ENCODE data around the gene RAP2A.

DNA sequence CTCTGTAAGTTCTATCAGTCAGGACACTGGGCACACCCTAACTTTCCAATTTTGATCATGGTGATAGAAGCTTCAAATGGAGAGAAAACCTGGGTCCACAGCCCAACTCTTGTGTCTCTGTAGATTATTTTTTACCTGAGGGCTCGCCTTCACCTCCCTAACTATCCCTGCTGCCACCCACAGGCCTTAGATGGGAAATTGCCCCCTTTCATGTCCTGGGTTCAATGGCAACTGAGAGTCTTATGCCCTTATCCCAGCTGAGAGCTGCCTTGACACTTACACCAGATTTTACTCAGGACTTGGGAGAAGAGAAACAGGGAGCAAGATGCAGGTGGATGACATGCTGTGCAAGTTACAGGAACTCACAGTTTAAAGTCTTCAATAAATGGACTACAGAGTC is 81.7 kb downstream of the RAP2A start:
- no peak for TF ChIP-seq CTCF (IDR thresholded peaks at IDR 0.05)
- TF ChIP-seq POLR2A (IDR thresholded peaks at IDR 0.05): no peak

Data from uterus (tissue), 2 donors.